Effector CD4-positive, alpha-beta T cell (primary cell): ENCODE results near the gene RYR2.

Source experiments
- DNase-seq: peaks from one replicate; pipeline ENCODE4 v3.0.0-alpha.2; 2020

RYR2 gene

GRCh38 chr1:237754627-237755026 is 712.6 kb downstream of the RYR2 start:
- DNase-seq = no peak

DNA sequence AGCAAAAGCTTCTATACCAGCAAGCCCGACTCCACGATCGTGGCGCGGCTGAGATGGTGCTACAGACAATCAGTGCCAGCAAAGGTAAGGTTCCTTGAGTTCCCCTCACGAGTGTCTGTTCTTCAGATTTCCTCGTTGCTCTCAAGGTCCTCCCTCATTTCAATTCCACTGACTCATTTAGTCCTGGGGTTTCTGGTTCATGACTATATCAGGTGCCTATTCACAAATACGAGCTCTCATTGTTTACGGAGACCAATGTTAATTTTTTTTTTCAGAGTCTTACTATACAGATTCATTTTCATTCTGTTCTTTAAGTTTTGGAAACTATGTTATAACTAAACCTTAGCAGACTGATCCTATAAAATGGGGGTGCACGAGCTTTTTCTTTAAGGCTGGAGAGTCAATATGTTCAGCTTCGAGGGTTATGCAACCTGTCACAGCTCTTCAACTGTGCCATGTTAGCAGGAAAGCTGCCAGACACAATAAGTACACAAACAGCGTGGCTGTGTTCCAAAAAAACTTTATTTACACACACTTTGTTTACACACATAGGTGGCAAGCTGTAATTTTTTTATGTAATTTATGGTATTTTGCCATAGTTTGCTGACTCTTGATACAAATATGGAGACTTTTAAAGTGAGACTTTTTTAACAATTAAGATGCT is 714.5 kb downstream of the RYR2 start:
- no peak for DNase-seq

- DNase-seq = no peak
Observed at GRCh38 chr1:237759377-237759776, 717.4 kb downstream of the RYR2 start.

- no peak for DNase-seq
Observed at GRCh38 chr1:237760951-237761350, 719.0 kb downstream of the RYR2 start.

DNA sequence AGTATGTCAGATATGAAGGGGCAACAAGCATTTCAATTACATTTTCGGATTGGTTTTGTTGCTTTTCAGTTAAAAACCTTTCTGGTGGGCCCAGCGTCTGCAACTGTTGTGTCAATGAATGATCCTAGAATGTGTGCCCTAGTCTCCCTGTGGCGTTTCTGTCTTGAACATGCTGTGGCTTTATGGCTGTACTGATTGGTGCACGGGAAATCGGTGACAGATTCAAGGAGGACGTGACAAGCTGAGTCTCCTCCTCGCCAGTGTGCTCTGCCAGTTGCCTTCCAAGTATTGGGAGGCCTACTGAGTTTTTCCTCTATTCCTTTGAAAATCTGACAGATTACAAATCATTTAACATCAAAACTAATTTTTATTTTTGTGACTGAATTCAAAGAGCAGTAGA is 721.2 kb downstream of the RYR2 start:
- no peak for DNase-seq

DNA sequence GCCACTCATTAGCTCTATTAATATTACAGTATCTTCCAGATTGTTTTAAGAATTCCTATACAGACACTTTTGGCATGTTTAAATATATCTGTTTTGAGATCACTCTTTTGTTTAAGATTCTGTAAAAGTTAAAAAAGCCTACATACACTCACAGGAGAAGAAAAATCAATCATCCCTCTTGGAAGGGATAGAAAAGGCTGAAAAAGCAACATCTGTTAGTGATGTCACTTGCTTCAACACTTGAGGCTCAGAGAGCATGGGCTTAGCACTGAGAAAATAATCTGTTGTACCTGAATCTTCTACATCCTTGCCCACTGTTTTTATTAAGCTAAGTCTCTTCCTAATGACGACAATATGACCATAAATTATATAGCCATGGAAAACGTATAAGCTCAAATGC is 721.8 kb downstream of the RYR2 start:
- no peak for DNase-seq

- DNase-seq = no peak
Observed at GRCh38 chr1:237769916-237770315, 727.9 kb downstream of the RYR2 start.

DNA sequence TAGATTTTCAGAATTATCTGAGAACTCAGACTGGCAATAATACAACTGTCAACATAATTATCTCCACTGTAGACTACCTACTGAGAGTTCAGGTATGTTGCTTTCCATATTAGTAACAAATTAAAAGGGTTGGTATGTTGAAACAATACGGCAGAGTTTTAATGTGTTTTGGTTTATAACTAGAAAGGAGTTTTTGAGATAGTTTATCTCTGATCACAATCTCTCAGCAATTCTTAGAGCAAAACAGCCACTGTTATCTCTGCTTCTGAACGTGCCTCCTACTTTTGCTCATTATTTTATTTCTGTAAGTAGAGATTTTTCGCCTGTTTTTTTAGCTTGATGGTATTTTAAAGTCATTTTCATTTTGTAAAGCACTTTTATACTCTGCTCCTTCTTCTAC is 730.0 kb downstream of the RYR2 start:
- DNase-seq = no peak

DNA sequence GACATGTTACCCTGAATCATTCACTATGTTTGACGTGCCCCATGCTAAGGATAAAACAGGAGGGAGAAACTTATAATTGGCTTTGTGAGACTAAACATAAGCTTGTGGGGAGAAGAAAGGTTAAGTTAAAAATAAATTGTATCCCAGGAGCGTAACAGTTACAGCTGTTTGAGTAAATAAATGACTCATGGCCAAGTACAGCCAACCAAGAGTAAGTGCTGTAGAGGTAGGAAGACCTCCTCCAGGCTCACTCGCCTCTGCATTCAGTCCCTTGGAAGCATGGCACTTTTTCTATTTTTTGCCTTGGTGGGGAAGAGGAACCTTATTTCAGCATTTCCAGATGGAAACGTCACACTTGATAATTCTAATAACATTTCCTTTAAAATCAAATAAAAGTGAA is 732.3 kb downstream of the RYR2 start:
- DNase-seq = no peak

DNA sequence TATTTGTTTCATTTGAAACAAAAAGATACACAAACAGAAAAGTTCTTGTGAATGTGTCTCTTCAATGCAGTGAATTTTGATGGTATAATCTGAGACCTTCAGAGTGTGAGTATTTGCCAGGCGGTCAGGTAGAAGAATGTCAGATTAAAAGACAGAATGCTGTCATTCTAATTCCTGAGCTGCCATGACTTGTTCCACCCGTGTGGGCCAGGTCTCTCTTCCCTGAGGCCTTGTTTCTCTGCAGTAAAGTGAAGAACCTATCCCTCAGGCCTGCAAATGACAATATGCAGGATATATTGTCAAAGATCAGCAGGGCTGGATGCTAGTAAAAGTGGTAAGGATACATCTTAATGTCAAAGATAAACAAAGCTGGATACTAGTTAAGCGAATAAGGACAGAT is 737.4 kb downstream of the RYR2 start:
- no peak for DNase-seq

DNA sequence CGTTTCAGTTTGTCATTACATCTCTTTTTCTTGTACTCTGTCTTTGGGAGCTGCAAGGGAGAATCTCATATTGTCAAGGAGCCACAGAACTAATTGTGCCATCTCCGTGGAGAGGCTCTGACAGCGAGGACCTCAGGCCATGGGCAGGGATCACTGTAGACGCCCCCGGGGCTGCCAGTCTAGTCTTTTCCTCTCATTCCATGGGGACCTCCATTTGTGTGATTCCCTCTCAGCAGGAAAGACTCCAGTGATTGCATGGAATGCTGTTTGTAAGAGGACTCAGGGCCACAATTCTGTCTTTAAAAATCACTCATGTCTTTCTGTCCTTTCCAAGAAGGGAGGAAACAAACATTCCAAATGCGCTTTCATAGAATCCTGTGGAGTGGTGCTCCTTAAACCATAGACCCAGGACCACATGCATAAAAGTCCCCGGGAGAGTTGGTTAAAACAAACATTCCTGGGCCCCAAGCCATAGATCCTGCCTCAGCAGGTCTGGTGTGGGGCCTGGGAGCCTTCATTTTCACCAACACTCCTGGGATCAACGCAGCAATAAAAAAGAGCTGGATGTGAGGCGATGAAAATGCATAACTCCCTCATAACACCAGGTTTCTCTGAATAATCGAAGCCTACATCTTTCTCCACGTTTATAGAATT is 744.2 kb downstream of the RYR2 start:
- DNase-seq = no peak

- DNase-seq = no peak
Observed at GRCh38 chr1:237788069-237788468, 746.1 kb downstream of the RYR2 start.

- no peak for DNase-seq
Observed at GRCh38 chr1:237789619-237790018, 747.6 kb downstream of the RYR2 start.

DNA sequence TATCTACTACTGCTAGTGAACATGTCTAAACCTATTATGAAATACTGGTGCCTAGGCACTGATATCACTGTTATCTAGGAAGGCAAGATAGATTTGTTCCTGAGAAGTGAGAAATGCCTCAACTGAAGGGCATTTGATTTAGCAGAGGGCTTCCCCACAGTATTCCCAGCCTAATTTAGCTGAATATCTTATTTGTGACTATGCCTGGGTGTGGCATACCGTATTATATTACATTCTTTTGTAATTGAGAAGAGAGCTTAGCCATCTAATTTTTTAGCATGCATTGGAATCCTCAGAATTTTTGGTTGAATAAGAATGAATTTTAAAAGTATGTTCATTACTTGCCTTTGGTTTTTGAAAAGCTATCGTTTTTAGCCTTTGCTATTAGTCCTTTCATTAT is 749.6 kb downstream of the RYR2 start:
- DNase-seq = no peak

DNA sequence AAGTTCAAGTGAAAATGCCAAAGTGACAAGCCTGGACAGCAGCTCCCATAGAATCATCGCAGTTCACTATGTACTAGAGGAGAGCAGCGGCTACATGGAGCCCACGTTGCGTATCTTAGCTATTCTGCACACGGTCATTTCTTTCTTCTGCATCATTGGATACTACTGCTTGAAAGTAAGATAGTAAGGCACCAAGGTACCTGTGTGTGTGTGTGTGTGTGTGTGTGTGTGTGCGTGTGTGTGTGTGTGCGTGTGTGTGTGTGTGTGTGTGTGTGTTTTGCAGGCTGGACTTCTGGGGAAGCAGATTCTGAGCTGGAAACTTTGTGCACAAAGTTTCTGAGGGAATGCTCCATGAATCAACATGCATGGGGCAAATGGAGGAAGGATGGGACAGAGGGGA is 750.2 kb downstream of the RYR2 start:
- DNase-seq = no peak

DNA sequence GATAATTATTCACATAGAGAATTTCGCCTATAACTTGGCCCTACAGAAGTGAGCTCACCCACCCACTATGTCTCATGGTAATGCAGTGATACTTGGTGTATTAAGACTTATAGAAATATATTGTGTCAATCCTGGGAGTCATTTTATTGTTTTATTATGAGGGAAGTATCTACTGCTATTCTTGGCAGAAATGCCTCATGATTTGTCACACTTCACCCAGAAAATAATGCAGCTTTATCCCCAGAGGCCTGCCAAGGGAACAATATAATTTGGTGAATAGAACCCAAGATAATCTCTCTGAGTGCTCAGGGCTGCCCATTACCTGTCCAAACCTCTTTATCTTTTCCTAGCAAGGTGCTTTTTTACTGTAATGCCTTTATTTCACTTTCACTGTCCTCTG is 750.7 kb downstream of the RYR2 start:
- DNase-seq = no peak

GRCh38 chr1:237794071-237794470 is 752.1 kb downstream of the RYR2 start:
- no peak for DNase-seq

GRCh38 chr1:237795558-237795957 is 753.6 kb downstream of the RYR2 start:
- no peak for DNase-seq

DNA sequence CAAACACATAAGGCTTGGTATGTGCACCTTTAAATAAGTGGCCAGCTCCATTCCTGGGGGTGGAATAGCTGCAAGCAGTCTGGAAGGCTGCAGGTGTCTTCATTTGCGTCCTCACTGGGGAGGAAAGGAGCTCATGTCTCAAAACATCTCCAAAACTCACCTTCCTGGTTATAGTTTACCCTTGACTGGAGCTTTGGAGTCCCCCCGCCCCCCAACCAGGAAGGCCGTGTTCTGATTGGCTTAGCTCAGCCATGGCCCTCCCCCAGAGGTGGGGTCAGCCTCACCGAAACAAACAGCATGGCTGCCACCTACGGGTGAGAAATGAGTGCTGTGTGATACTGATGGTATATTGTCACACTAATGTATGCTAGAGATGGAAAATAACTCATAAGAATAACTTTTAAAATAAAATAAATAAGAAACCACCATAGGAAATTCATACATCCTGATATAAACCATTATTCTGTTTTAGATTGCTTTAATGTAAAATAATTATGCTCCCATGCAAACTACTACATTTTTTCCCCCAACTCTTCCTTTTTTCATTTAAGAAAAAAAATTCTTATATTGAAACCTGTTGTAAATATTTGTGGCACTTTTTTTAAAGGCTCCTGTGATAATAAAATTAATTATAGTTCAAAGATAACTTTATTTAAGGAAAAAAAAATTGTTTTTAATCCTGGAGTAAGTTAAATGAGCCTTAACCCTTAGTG is 757.9 kb downstream of the RYR2 start:
- no peak for DNase-seq

DNA sequence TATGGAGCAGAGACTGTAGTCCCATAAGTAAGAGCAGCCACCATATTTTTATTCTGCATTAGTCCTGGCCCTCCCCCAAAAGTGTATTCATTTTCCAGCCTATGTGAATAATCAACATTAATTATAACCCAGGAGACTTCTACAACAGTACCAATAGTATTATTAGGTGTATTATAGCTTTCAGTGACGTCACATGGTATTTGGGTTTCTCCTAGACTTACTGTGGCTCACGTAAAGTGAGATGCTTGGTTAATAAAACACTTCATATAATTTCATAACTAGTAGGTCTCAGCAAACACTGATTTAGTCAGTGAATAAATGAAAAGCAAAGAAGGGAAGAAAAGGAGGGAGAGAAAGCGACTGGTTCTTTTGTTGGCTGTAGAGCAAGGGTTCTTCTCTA is 762.5 kb downstream of the RYR2 start:
- no peak for DNase-seq

DNA sequence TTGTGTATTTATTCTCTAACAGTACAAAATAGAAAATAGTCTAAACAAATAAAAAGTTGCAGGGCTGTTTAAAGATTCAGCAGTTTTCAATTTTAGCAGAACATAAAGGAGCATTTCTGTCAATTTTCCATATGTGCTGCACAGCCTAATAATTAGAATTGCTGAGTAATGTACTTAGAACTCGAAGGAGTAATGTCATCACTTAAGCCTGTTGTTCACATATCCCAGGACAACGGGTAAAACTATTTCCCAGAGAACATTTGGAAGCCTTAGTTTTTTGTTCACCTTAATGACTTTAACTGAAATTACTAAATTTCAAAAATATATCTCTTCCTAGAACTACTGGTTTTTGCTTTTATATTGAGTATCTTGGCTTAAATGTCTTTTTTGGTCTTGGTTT is 767.1 kb downstream of the RYR2 start:
- no peak for DNase-seq

GRCh38 chr1:237811633-237812032 is 769.6 kb downstream of the RYR2 start:
- no peak for DNase-seq

- DNase-seq = no peak
Observed at GRCh38 chr1:237812061-237812460, 770.1 kb downstream of the RYR2 start.

- DNase-seq = no peak
Observed at GRCh38 chr1:237814319-237814924, 772.4 kb downstream of the RYR2 start.
